Stimulated activated CD4-positive, alpha-beta T cell treated with anti-CD3 and anti-CD28 coated beads, Interleukin-4, amount 100 ng/mL, for 1 hour (primary cell): ENCODE data around the gene SLC12A5.
A peak's percentile ranks its signal among the peaks of the same experiment; 100 is the strongest.

ENCODE experiments used
- DNase-seq: peaks from one replicate; pipeline ENCODE4 v3.0.0-alpha.2; 2020

The SLC12A5 gene

DNA sequence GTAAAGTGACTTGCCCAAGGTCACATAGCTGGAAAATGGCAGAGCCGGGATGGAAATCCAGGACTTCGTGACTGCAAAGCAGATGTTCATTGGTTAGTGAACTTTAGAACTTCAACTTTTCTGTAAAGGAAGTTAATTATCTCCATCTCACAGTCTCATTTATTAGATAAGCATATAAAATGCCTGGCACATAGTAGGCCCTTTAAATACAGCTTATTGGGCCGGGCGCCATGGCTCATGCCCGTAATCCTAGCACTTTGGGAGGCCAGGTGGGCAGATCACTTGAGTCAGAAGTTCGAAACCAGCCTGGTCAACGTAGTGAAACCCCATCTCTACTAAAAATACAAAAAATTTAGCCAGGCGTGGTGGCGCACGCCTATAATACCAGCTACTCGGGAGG is 22.1 kb upstream of the SLC12A5 start:
- no peak for DNase-seq

- no peak for DNase-seq
Measured at GRCh38 chr20:46007671-46008070, 21.3 kb upstream of the SLC12A5 start.

DNA sequence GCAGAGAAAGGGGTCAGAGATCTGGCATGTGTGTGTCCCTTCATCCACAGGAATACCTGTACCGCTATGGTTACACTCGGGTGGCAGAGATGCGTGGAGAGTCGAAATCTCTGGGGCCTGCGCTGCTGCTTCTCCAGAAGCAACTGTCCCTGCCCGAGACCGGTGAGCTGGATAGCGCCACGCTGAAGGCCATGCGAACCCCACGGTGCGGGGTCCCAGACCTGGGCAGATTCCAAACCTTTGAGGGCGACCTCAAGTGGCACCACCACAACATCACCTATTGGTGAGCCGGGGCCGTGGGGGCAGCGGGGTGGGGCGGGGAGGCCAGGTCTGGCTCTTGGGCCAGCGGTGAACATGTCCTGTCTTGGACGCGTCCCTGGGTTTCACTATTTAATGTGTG is 19.2 kb upstream of the SLC12A5 start:
- DNase-seq: no peak

DNA sequence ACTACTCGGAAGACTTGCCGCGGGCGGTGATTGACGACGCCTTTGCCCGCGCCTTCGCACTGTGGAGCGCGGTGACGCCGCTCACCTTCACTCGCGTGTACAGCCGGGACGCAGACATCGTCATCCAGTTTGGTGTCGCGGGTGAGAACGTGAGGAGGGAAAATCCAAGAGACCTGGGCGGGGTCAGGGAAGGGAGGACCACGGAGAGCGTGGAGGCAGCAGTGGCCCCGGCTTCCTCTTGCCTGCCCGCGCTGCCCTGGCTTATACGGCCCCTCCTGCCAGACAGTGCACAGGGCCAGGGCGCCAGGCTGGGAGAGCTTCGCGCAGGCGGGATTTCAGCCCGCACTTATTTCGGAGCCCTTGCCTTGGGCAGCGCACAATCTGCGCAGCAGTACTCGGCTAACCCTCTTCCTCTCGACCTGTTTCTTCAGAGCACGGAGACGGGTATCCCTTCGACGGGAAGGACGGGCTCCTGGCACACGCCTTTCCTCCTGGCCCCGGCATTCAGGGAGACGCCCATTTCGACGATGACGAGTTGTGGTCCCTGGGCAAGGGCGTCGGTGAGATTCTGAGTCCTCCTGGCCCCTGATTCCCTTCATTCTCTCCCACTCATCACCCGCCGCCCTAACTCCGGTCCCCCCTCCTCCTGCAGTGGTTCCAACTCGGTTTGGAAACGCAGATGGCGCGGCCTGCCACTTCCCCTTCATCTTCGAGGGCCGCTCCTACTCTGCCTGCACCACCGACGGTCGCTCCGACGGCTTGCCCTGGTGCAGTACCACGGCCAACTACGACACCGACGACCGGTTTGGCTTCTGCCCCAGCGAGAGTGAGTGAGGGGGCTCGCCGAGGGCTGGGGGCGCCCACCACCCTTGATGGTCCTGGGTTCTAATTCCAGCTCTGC is 18.3 kb upstream of the SLC12A5 start:
- DNase-seq: peak; percentile 49

DNA sequence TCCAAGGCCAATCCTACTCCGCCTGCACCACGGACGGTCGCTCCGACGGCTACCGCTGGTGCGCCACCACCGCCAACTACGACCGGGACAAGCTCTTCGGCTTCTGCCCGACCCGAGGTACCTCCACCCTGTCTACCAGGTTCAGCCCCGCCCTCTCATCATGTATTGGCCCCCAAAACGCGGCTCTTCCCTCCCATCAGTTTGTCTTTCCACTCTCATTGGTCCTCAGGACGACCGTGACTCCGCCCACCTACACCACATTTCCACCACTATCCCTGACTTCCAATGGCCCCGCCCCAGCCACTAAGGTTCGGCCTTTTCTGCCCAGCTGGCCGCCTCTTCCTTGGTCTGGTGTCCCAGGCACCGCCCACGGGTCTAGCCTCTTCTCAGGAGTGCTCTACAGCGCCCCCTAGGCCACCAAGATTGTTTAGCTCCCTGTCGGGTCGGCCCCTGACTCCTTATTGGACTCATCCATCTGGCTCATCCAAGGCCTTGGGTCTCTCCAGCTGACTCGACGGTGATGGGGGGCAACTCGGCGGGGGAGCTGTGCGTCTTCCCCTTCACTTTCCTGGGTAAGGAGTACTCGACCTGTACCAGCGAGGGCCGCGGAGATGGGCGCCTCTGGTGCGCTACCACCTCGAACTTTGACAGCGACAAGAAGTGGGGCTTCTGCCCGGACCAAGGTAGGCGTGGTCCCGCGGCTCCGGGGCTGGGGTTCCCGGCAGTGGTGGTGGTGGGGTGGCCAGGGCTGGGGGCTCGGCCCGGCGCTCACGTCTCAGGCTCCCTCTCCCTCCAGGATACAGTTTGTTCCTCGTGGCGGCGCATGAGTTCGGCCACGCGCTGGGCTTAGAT is 17.2 kb upstream of the SLC12A5 start:
- DNase-seq: peak; percentile 37

- no peak for DNase-seq
Measured at GRCh38 chr20:46012921-46013320, 16.1 kb upstream of the SLC12A5 start.

- no peak for DNase-seq
Measured at GRCh38 chr20:46013322-46013828, 15.6 kb upstream of the SLC12A5 start.

DNA sequence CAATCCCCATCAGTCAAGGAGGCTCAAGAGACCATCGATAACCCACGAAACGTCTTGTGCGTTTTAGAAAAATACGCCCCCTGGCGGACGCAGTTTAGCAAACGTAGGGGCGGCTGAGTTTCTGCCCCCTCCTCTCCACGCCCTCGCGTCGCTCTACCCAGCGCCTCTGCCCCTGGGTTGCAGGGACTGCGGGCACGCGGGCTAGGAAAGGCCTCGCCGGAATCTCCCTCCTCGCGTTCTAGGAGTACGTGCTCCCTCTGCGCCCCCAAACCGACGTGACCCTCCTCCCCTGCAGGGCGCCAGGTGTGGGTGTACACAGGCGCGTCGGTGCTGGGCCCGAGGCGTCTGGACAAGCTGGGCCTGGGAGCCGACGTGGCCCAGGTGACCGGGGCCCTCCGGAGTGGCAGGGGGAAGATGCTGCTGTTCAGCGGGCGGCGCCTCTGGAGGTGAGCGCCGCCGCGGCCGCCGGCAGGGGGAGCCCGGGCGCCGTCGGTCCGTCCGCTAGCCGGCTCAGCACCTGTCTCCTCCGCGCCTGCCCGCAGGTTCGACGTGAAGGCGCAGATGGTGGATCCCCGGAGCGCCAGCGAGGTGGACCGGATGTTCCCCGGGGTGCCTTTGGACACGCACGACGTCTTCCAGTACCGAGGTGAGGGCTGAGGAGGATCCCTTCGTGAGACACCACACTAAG is 15.0 kb upstream of the SLC12A5 start:
- DNase-seq: peak; percentile 70

- DNase-seq: no peak
Measured at GRCh38 chr20:46014517-46015396, 14.3 kb upstream of the SLC12A5 start.

- no peak for DNase-seq
Measured at GRCh38 chr20:46017272-46017671, 11.7 kb upstream of the SLC12A5 start.

GRCh38 chr20:46018112-46018511 is 10.9 kb upstream of the SLC12A5 start:
- DNase-seq: no peak

DNA sequence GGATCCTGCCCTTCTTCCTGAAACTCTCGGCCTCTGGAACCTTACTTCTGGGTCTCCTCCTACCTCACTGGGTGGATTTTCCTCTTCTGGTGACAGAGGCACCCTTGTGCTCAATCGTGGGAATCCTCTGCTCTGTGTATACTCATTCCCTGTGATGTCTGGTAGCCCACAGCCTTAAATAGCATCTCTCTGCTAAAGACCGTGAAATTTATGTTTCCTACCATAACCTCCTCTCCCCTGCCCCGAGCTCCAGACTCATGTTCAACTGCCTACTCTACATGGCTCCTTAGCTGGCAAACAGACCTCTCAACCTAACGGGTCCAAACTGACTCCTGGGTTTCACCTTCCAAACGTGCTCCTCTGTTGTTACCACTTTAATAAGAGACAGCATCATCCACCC is 10.4 kb upstream of the SLC12A5 start:
- no peak for DNase-seq

DNA sequence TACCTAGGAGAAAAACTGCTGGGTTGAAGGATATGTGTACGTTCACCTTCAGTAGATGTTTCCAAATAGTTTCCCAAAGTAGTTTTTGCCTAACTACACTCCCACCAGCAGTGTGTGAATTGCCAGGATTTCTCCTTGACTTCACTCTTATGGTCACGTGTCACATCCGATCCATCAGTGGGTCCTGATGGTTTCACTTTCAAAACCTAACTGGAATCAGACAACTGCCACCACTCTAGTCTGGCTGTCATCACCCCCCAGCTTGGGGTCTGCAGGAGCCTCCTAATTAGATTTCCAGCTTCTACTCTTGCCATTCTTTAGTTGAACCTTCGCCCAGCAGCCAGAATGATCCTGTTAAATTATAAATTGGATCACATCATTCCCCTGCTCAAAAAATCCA is 8.5 kb upstream of the SLC12A5 start:
- DNase-seq: no peak

GRCh38 chr20:46021361-46022359 is 7.4 kb upstream of the SLC12A5 start:
- DNase-seq: peak; percentile 53

GRCh38 chr20:46022411-46023147 is 6.4 kb upstream of the SLC12A5 start:
- peak; percentile 81 for DNase-seq

GRCh38 chr20:46023148-46023484 is 5.9 kb upstream of the SLC12A5 start:
- no peak for DNase-seq

GRCh38 chr20:46023999-46024398 is 5.0 kb upstream of the SLC12A5 start:
- no peak for DNase-seq

DNA sequence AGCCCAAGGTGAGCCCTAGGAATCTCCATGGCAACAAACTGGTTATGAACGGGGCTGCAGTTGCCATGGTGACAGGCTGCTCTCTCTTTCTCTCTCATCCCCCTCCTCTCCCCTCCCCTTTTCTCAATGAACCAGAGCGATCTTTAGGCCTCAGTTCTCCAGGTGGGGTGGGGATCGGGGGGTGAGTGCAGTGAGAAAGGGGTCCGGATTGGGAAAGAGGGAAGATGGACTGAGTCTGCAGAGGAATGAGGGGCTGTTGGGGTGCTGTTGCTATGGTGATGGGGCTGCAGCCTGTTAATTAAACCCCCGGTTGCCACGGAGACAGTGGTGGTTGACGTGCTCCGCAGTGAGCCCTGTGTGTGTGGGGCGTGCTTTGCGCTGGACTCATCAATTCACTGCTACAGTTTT is 3.6 kb upstream of the SLC12A5 start:
- DNase-seq: no peak

GRCh38 chr20:46027245-46027853 is 1.7 kb upstream of the SLC12A5 start:
- DNase-seq: no peak

- DNase-seq: no peak
Measured at GRCh38 chr20:46028110-46028509, 905 bp upstream of the SLC12A5 start.
